NCI-H524 (cell line): ENCODE measurements around the gene EEF1A2.
A peak's percentile ranks its signal among the peaks of the same experiment; 100 is the strongest.

Experiments used
- DNase-seq, 2 experiments: peaks; one replicate each; lab custom pipeline; 2025; lab: John Stamatoyannopoulos, UW

The EEF1A2 gene

DNA sequence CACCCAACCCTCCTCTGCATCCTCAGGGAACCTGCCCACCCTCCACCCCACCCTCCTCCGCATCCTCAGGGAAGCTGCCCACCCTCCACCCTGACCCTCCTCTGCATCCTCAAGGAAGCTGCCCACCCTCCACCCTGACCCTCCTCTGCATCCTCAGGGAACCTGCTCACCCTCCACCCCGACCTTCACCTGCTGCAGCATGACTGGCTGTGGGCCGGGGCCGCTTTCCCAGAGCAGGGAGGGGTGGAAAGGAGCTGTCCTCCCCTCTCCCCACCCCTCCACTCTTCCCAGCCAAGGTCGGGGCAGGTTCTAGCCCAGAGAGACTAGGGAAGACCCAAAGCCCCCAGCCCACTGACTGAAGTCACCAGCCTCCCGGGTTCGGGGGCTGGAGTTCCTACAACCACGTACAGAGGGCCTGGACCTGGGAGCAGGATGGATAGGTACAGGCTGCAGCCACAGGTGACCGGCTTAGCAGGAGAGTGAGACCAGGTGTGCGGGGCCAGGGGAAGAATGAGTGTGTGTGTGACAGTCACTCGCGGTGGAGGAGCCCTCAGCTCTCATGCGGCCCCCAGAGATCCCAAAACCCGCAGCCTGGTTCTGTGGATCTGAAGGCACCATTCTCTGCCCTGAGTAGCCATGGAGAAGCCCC lies 11.6 kb downstream of the EEF1A2 start:
- no peak for DNase-seq

- DNase-seq = no peak
Observed at GRCh38 chr20:63486300-63486855, 12.5 kb downstream of the EEF1A2 start.

DNA sequence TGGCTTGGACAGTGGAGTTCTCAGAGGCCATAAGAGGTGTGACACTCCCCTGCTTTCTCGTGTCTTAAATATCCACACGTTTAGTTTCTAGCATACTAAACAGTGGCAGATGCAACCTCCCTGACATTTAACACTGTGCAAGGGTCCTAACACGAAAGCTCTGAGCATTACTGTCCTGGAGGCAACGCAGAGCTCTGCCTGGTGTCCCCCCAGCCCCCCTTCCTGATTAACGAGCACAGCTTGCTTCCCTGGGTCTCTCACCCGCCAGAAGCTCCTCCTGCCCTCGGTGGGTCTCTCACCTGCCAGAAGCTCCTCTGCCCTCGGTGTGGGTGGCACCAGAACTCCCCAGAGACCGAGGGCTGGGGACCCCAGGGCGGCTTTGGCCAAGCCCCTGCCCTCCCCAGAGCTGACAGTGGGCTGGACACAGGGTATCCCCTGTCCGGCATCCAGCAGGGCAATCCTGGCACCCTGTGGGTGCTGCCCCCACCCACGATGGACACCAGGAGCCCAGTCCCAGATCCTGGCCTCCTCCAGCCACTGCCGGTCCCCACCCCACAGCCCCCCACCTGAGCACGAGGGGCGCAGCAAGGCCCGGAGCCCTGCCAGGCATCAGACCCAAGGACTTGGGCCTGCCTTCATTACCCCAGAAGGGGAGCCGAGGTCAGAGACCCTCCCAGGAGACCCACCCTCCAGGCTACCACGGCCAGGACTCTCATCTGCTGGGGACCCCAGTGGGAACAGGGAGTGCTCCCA lies 14.1 kb downstream of the EEF1A2 start:
- DNase-seq = peak in 1 of 2 experiments; percentile 52

- no peak for DNase-seq
Observed at GRCh38 chr20:63484236-63484635, 14.6 kb downstream of the EEF1A2 start.

- peak; percentile 31 to 57 for DNase-seq
Observed at GRCh38 chr20:63483834-63484233, 15.0 kb downstream of the EEF1A2 start.

DNA sequence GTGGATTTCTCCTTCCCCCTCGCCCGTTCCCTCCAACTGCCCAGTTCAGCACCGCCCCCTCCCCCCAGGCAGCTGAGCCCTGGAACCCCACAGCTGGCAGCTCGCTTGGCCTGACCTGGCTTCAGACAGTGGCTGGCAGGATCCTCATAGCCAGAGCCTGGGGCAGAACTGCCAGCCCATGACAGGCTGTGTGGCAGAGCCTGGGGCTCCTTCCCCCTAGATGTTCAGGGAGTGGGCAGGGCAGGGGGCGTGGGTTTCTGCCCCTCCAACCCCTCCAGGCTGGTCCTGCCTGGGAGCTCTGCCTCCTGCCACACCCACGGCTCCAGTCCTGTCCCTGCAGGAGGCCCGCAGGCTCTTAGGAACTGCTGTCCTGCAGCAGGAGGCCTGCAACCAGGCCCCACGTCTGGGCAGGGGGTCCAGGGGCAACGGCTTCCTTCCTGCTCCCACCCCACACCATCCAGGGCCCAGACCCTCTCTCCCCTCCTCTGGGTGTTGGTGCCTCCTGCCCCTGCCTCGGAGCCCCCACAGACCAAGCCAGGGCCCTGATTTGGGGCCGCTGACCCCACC lies 16.8 kb downstream of the EEF1A2 start:
- no peak for DNase-seq

GRCh38 chr20:63481503-63481902 lies 17.4 kb downstream of the EEF1A2 start:
- DNase-seq = no peak

GRCh38 chr20:63479695-63480419 lies 19.0 kb downstream of the EEF1A2 start:
- DNase-seq = peak in 1 of 2 experiments; percentile 66

GRCh38 chr20:63478346-63479302 lies 20.3 kb downstream of the EEF1A2 start:
- no peak for DNase-seq

GRCh38 chr20:63477944-63478343 lies 20.9 kb downstream of the EEF1A2 start:
- DNase-seq = no peak

DNA sequence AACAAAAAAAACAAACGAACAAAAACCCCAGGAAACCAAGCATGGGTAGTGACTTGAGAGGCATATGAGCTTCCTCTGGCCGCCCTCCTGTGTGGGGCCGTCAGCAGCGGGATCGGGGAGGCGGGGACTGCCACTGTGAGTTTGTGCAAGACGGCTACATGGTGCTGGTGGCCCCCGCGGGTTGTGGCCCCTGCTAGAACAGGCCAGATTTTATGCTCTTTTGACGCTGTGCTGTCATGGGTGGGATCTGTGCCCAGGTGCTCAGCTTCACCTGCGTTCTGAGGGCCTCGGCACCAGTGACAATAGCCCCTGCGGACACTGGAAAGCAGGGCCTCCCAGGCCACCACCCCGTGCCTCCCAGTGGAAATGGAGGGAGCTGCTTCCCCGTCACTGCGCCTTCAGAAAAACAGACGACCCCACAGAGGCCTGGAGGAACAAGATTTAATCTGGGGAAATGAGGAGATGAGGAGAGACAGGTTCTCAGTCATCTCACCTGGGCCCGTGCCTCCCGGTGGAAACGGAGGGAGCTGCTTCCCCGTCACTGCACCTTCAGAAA lies 21.7 kb downstream of the EEF1A2 start:
- no peak for DNase-seq

GRCh38 chr20:63475209-63475608 lies 23.7 kb downstream of the EEF1A2 start:
- DNase-seq = no peak

GRCh38 chr20:63473555-63474449 lies 25.1 kb downstream of the EEF1A2 start:
- DNase-seq = peak in 1 of 2 experiments; percentile 45

GRCh38 chr20:63472862-63473390 lies 26.0 kb downstream of the EEF1A2 start:
- no peak for DNase-seq

DNA sequence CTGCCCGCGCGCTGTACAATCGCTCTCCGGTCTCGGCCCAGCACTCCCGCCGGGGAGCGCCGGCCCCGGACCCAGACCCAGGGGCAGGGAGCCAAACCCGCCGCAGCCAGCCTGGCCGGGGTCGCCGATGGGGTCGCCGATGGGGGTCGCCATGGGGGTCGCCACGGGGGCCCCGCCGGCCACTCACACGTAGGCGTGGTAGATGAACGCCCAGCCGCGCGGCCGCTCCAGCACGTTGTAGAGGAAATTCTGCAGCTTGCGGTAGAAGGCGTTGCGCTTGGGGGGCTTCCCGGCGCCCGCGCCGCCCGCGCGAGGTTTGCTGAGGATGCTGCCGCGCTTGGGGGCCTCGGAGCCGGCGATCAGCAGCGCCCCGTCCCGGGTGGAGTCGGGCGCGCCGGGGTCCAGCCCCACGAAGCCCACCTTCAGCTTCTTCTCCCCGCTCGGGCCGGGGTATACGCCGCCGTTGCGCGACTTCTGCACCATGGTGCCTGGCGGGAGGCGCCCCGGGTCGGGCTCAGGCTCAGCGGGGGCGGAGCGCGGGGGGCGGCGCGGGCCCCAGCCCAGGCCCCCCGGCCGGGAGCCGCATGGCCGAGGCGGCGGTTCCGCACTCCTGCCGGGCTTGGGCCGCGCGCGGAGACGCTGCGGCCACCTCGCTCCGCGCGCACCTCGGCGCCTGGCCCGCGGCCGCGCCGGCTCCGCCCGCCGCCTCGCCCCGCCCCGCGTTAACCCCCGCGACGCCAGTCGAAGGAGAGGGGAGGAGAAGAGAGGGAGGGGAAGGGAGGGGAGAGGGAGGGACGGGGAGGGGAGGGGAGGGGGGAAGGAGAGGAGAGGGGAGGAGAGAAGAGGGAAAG lies 26.7 kb downstream of the EEF1A2 start, which contains the start of gene KCNQ2:
KCNQ2 (minus strand) TSS at position 675 of the 851 bp plus-strand sequence; CDS start at position 483, 192 bp downstream.
- peak in 1 of 2 experiments; percentile 52 for DNase-seq

- DNase-seq = no peak
Observed at GRCh38 chr20:63471717-63471980, 27.2 kb downstream of the EEF1A2 start.

- peak in 1 of 2 experiments; percentile 25 for DNase-seq
Observed at GRCh38 chr20:63471002-63471716, 27.7 kb downstream of the EEF1A2 start.

DNA sequence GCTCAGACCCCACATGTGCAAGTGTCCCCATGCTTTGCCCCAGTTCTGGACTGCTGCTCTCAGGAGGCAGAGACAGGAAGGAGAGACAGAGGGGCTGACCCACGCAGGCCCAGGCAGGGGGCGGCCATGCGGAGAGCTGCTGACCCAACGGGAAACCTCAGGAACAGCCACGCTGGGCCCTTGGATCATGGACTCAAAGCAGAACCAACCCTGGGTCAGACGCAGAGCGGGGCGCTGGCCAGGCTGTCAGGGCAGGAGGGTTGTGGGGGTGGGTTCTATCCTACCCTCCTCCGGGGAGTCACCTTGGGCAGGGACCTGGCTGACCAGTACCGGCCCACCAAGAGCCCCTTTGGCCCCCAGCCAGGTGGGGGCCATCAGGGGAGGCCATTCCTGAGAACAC lies 28.5 kb downstream of the EEF1A2 start:
- no peak for DNase-seq
